Measurements from ENCODE around the gene PTPRN2. TPM values are rescaled to one million over a fixed set of nuclear protein-coding genes. Genes with fewer than 3 reads are reported as not detected.

PTPRN2 gene
- polyA plus RNA-seq, 1 experiment = 0.02 TPM

GRCh38 chr7:157870644-157871290 is 716.9 kb downstream of the PTPRN2 start:
- Histone ChIP-seq H3K4me3 (ENCODE audit: low read depth, low read length) (no peak overlapping the region), H3K27me3 (ENCODE audit: control insufficient read depth, insufficient read depth, low read length) (no peaks in the 10 kb centered on the region), H3K27ac (ENCODE audit: low read depth, low read length) (no peak overlapping the region), H3K9me3 (ENCODE audit: control insufficient read depth, insufficient read depth, low read length) (peaks cover 86% of the 10 kb centered on the region)
- CTCF ChIA-PET = no interaction called here
- POLR2A ChIA-PET = no interaction called here
- TF ChIP-seq CTCF (IDR thresholded peaks at IDR 0.05; ENCODE audit: low read depth, low read length) = no peak
- no peak for DNase-seq (ENCODE audit: low read depth, low spot score)

- H3K4me3 ChIP-seq (ENCODE audit: low read depth, low read length) = no peak overlapping the region
- no peak for DNase-seq (ENCODE audit: low read depth, low spot score)
- no peak for TF ChIP-seq CTCF (IDR thresholded peaks at IDR 0.05; ENCODE audit: low read depth, low read length)
- no peak overlapping the region for H3K27ac ChIP-seq (ENCODE audit: low read depth, low read length)
- H3K9me3 ChIP-seq (ENCODE audit: control insufficient read depth, insufficient read depth, low read length) = peaks cover 86% of the 10 kb centered on the region
- ChIA-PET POLR2A (no interaction called here), CTCF (no interaction called here)
- no peaks in the 10 kb centered on the region for H3K27me3 ChIP-seq (ENCODE audit: control insufficient read depth, insufficient read depth, low read length)
Observed at GRCh38 chr7:157869793-157870192, 717.8 kb downstream of the PTPRN2 start.

GRCh38 chr7:157867685-157868305 is 719.8 kb downstream of the PTPRN2 start:
- Histone ChIP-seq H3K4me3 (ENCODE audit: low read depth, low read length) (no peak overlapping the region), H3K9me3 (ENCODE audit: control insufficient read depth, insufficient read depth, low read length) (peaks cover 86% of the 10 kb centered on the region), H3K27ac (ENCODE audit: low read depth, low read length) (no peak overlapping the region), H3K27me3 (ENCODE audit: control insufficient read depth, insufficient read depth, low read length) (no peaks in the 10 kb centered on the region)
- TF ChIP-seq CTCF (IDR thresholded peaks at IDR 0.05; ENCODE audit: low read depth, low read length) = no peak
- CTCF ChIA-PET = no interaction called here
- DNase-seq (ENCODE audit: low read depth, low spot score) = no peak
- POLR2A ChIA-PET = no interaction called here

- no peak for TF ChIP-seq CTCF (IDR thresholded peaks at IDR 0.05; ENCODE audit: low read depth, low read length)
Observed at GRCh38 chr7:157866336-157866924, 721.2 kb downstream of the PTPRN2 start.

More at GRCh38 chr7:157866336-157866924, 721.2 kb downstream of the PTPRN2 start:
- ChIA-PET CTCF (no interaction called here), POLR2A (no interaction called here)
- no peaks in the 10 kb centered on the region for H3K27me3 ChIP-seq (ENCODE audit: control insufficient read depth, insufficient read depth, low read length)
- no peak overlapping the region for H3K4me3 ChIP-seq (ENCODE audit: low read depth, low read length)
- no peak for DNase-seq (ENCODE audit: low read depth, low spot score)
- H3K27ac ChIP-seq (ENCODE audit: low read depth, low read length) = no peak overlapping the region
- peaks cover 85% of the 10 kb centered on the region for H3K9me3 ChIP-seq (ENCODE audit: control insufficient read depth, insufficient read depth, low read length)
